WTC11 (cell line): Measurements from ENCODE around the gene AK2. TPM values are rescaled to one million over a fixed set of nuclear protein-coding genes. Genes with fewer than 3 reads are reported as not detected.

ENCODE experiments used
- ATAC-seq: fragments of 200-7000 bp; cut with Tn5 transposase; 2 replicates; pipeline ENCODE4 v1.10.0; 2021; ENCODE audit warnings: mild to moderate bottlenecking, moderate library complexity
- CTCF ChIA-PET: fragments of 300-600 bp; sonication (Branson Sonifier 250); formaldehyde crosslinking; loops from one replicate; lab custom pipeline; 2021; ENCODE audit warnings: antibody characterized with exemption; lab: Charles Lee
- POLR2A ChIA-PET: fragments of 350-600 bp; sonication (Branson Sonifier 250); formaldehyde crosslinking; loops from one replicate; lab custom pipeline; 2021; ENCODE audit warnings: antibody characterized with exemption; lab: Charles Lee
- DNase-seq: peaks from one replicate; pipeline ENCODE4 v3.0.0; 2021; ENCODE audit warnings: low spot score
- H3K27ac Mint-ChIP-seq: 2 replicates; pipeline ENCODE4 v1.8.0; 2021; ENCODE audit warnings: mixed read lengths
- H3K27me3 Mint-ChIP-seq: 2 replicates; pipeline ENCODE4 v1.8.0; 2021; ENCODE audit warnings: low read depth, mild to moderate bottlenecking, moderate library complexity, mixed read lengths
- H3K36me3 Mint-ChIP-seq: 2 replicates; pipeline ENCODE4 v1.8.0; 2021; ENCODE audit warnings: mixed read lengths
- H3K4me1 Mint-ChIP-seq: 2 replicates; pipeline ENCODE4 v1.8.0; 2022; ENCODE audit warnings: mixed read lengths
- H3K4me3 Mint-ChIP-seq: 2 replicates; pipeline ENCODE4 v1.8.0; 2021; ENCODE audit warnings: mild to moderate bottlenecking, moderate library complexity, mixed read lengths
- H3K9me3 Mint-ChIP-seq: 2 replicates; pipeline ENCODE4 v1.8.0; 2021; ENCODE audit warnings: mixed read lengths
- ATF1 ChIP-seq: sonication (generic); formaldehyde crosslinking; IDR thresholded peaks from 2 replicates; pipeline ENCODE4 v1.8.1; 2023; ENCODE audit warnings: mild to moderate bottlenecking, moderate library complexity, missing genetic modification reagents
- ATF3 ChIP-seq: sonication (generic); formaldehyde crosslinking; conservative IDR thresholded peaks from 2 replicates; pipeline ENCODE4 v1.8.1; 2022; ENCODE audit warnings: mild to moderate bottlenecking, missing genetic modification reagents
- CDX4 ChIP-seq: fragments of 250-450 bp; sonication (Bioruptor Pico); IDR thresholded peaks from 2 replicates; pipeline ENCODE4 v1.9.0; 2021; ENCODE audit warnings: moderate library complexity, mild to moderate bottlenecking, inconsistent platforms, borderline replicate concordance
- ETV6 ChIP-seq: sonication (generic); formaldehyde crosslinking; IDR thresholded peaks from 2 replicates; pipeline ENCODE4 v1.8.1; 2022; ENCODE audit warnings: mild to moderate bottlenecking, missing genetic modification reagents
- FOXJ3 ChIP-seq: sonication (generic); formaldehyde crosslinking; IDR thresholded peaks from 2 replicates; pipeline ENCODE4 v1.9.0; 2021; ENCODE audit warnings: missing genetic modification reagents, mild to moderate bottlenecking, borderline replicate concordance
- JAZF1 ChIP-seq: fragments of 250-450 bp; sonication (Bioruptor Pico); IDR thresholded peaks from 2 replicates; pipeline ENCODE4 v1.9.0; 2021; ENCODE audit warnings: moderate library complexity, mild to moderate bottlenecking, inconsistent platforms
- MAX ChIP-seq: sonication (generic); formaldehyde crosslinking; IDR thresholded peaks from 2 replicates; pipeline ENCODE4 v1.8.0; 2022; ENCODE audit warnings: mild to moderate bottlenecking, missing genetic modification reagents
- MXD4 ChIP-seq: fragments of 250-450 bp; sonication (Bioruptor Pico); IDR thresholded peaks from 2 replicates; pipeline ENCODE4 v1.8.0; 2021; ENCODE audit warnings: mild to moderate bottlenecking, moderate library complexity, borderline replicate concordance
- PREB ChIP-seq: sonication (generic); formaldehyde crosslinking; IDR thresholded peaks from 2 replicates; pipeline ENCODE4 v1.8.1; 2022; ENCODE audit warnings: mild to moderate bottlenecking, missing genetic modification reagents, moderate library complexity, borderline replicate concordance
- RELA ChIP-seq: sonication (generic); formaldehyde crosslinking; IDR thresholded peaks from 2 replicates; pipeline ENCODE4 v1.8.1; 2022; ENCODE audit warnings: missing genetic modification reagents, mild to moderate bottlenecking, borderline replicate concordance
- SMAD3 ChIP-seq: sonication (generic); formaldehyde crosslinking; IDR thresholded peaks from 2 replicates; pipeline ENCODE4 v1.8.0; 2022; ENCODE audit warnings: missing genetic modification reagents, mild to moderate bottlenecking, borderline replicate concordance
- STAT6 ChIP-seq: sonication (generic); formaldehyde crosslinking; conservative IDR thresholded peaks from 2 replicates; pipeline ENCODE4 v1.8.1; 2023; ENCODE audit warnings: mild to moderate bottlenecking, low read depth, missing genetic modification reagents, moderate library complexity
- TEAD1 ChIP-seq: sonication (generic); formaldehyde crosslinking; IDR thresholded peaks from 2 replicates; pipeline ENCODE4 v1.8.0; 2022; ENCODE audit warnings: mild to moderate bottlenecking, missing genetic modification reagents
- TEAD4 ChIP-seq: sonication (generic); formaldehyde crosslinking; IDR thresholded peaks from 2 replicates; pipeline ENCODE4 v1.8.0; 2022; ENCODE audit warnings: mild to moderate bottlenecking, missing genetic modification reagents
- ZNF317 ChIP-seq: sonication (generic); formaldehyde crosslinking; IDR thresholded peaks from 2 replicates; pipeline ENCODE4 v1.8.1; 2023; ENCODE audit warnings: low read depth, mild to moderate bottlenecking, moderate library complexity, missing genetic modification reagents, borderline replicate concordance
- ZNF396 ChIP-seq: fragments of 250-450 bp; sonication (Bioruptor Pico); IDR thresholded peaks from 2 replicates; pipeline ENCODE4 v1.8.0; 2021; ENCODE audit warnings: mild to moderate bottlenecking, moderate library complexity, borderline replicate concordance
- ZNF416 ChIP-seq: fragments of 250-450 bp; sonication (Bioruptor Pico); IDR thresholded peaks from 2 replicates; pipeline ENCODE4 v1.9.0; 2021; ENCODE audit warnings: mild to moderate bottlenecking, inconsistent platforms
- ZNF423 ChIP-seq: fragments of 250-450 bp; sonication (Bioruptor Pico); IDR thresholded peaks from 2 replicates; pipeline ENCODE4 v2.1.2; 2022; ENCODE audit warnings: mild to moderate bottlenecking, moderate library complexity
- ZNF532 ChIP-seq: fragments of 250-450 bp; sonication (Bioruptor Pico); IDR thresholded peaks from 2 replicates; pipeline ENCODE4 v1.9.0; 2021; ENCODE audit warnings: mild to moderate bottlenecking, borderline replicate concordance
- ZNF671 ChIP-seq: fragments of 250-450 bp; sonication (Bioruptor Pico); IDR thresholded peaks from 2 replicates; pipeline ENCODE4 v1.8.0; 2021; ENCODE audit warnings: mild to moderate bottlenecking
- ZSCAN18 ChIP-seq: fragments of 250-450 bp; sonication (Bioruptor Pico); IDR thresholded peaks from 2 replicates; pipeline ENCODE4 v2.1.2; 2022; ENCODE audit warnings: mild to moderate bottlenecking, moderate library complexity
- total RNA-seq: library from RNA; stranded (reverse); gene quantifications from 3 replicates; pipeline ENCODE4 v1.2.3, GENCODE V29; 2021

AK2 gene
- total RNA-seq, 1 experiment from 2014 or later = 124 TPM

- H3K4me3 Mint-ChIP-seq = no peak overlapping the region
- no peak for ATAC-seq
- CTCF ChIA-PET = interaction anchor here (0.8 to 2.0 kb wide), 3 partner anchors 14 to 200 kb away, joined by 3 to 4 read pairs (median 3); no protein-coding TSS in a partner anchor
Observed at GRCh38 chr1:33072707-33073106, 36.0 kb upstream of the AK2 start.

GRCh38 chr1:33070628-33071027 is 33.9 kb upstream of the AK2 start:
- Mint-ChIP-seq H3K9me3 (peaks cover 24% of the 10 kb centered on the region), H3K4me1 (peaks cover 2% of the 10 kb centered on the region), H3K27ac (no peak overlapping the region), H3K36me3 (peaks cover 4% of the 10 kb centered on the region), H3K27me3 (peaks cover 24% of the 10 kb centered on the region), H3K4me3 (no peak overlapping the region)
- DNase-seq (no peak), ATAC-seq (no peak)
- CTCF ChIA-PET = interaction anchor here (1.4 kb wide), 1 partner anchor 15 kb away, joined by 6 read pairs; no protein-coding TSS in a partner anchor
- POLR2A ChIA-PET = no interaction called here
- TF ChIP-seq ZNF423 (CRISPR knock-in tag) (no peak), ZNF671 (CRISPR knock-in tag) (no peak), CDX4 (no peak), SMAD3 (CRISPR knock-in tag) (no peak), RELA (no peak), ZNF416 (CRISPR knock-in tag) (no peak), STAT6 (CRISPR knock-in tag) (no peak), TEAD1 (CRISPR knock-in tag) (no peak)

More at GRCh38 chr1:33072707-33073106, 36.0 kb upstream of the AK2 start:
- Mint-ChIP-seq H3K27ac (no peak overlapping the region), H3K9me3 (peaks cover 7% of the 10 kb centered on the region), H3K36me3 (no peaks in the 10 kb centered on the region), H3K27me3 (peaks cover 22% of the 10 kb centered on the region), H3K4me1 (peaks cover 2% of the 10 kb centered on the region)
- DNase-seq = no peak
- POLR2A ChIA-PET = no interaction called here
- TF ChIP-seq MAX (CRISPR knock-in tag) (no peak), ZNF396 (CRISPR knock-in tag) (no peak), ZSCAN18 (no peak), ATF1 (CRISPR knock-in tag) (no peak), RELA (no peak), TEAD4 (CRISPR knock-in tag) (no peak), ZNF423 (CRISPR knock-in tag) (no peak), FOXJ3 (CRISPR knock-in tag) (no peak), ETV6 (no peak), ZNF532 (CRISPR knock-in tag) (no peak), JAZF1 (CRISPR knock-in tag) (no peak), PREB (CRISPR knock-in tag) (no peak), MXD4 (CRISPR knock-in tag) (no peak), ATF3 (CRISPR knock-in tag) (no peak), ZNF317 (no peak)
